Measurements from ENCODE around the gene SSC5D.

SSC5D gene

DNA sequence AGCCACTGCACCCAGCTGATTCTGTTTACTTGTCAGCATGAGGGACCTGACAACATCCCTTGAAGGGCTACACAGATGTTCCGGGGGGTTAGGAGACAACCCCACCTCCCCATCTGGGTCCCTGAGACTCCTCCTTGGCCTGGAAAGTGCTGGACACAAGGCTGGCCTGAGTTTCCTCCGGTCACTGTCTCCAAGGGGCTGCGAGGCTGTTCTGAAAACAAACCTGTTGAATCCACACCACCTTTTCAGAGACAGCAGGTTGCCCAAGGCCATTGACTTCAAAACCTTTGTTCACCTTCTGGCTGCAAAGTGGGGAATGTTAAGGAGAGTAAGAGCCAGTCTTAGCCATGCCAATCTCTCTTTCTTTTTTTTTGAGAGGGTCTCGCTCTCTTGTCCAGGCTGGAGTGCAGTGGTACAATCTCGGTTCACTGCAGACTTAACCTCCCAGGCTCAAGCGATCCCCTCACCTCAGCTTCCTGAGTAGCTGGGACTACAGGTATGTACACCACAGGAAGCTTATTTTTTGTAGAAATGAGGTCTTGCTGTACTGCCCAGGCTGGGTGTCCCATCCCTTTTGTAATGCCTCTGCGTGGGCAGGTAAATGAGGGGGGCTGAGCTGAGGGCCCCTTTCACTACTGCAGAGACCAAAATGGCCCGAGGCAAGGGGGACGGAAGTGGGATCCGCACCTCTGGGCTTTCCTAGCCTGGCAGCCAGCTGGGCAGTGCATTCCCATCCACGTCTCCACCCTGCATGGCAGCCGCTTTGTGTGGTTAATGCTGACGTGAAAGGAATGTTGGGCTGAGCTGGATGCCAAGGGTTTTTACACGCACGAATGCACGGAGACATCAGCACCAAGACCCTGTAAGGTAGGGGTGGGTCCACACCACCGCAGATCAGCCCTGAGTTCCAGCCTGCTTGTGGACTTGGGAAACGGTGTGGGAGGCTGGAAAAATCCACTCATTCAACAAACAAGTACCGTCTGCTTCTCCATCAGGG is 13.7 kb upstream of the SSC5D start:
- no peak for DNase-seq

DNA sequence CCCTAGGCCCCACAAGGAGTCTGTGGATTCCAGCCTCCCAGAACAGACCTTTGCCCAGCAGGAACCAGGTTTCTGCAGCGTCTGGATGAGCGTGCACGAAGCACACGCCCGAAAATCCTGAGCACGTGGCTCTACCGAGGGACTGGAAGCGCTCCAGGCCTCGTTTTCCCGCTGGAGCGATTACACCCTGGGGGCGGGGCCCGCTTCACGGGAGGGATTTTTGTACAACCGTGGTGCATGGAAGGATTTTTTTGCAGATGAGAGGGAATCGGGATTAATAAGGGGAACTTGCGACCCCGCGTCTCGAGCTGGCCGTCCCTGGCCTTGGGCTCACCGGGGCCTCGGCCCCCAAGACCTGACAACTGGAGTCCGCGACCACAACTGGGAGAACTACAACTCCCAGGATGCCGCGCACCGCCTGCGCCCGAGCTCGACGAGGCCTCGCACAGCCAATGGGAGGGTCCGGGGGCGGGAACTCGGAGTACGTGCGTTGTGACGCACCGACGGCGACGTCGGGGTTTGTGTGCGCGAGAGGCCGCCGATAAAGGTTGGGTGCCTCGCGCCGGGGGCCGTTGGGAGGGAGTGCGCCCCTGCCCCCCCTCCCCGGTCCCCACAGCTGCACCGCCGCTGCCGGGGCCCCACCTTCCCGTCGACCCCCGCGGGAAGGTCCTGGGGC is 12.0 kb upstream of the SSC5D start, which contains the start of gene ZNF628:
Gene ZNF628 (plus strand): TSS at position 518 of the 676 bp plus-strand sequence. CDS start 3,294 bp downstream, outside the sequence.
- peak; percentile 99 for DNase-seq

DNA sequence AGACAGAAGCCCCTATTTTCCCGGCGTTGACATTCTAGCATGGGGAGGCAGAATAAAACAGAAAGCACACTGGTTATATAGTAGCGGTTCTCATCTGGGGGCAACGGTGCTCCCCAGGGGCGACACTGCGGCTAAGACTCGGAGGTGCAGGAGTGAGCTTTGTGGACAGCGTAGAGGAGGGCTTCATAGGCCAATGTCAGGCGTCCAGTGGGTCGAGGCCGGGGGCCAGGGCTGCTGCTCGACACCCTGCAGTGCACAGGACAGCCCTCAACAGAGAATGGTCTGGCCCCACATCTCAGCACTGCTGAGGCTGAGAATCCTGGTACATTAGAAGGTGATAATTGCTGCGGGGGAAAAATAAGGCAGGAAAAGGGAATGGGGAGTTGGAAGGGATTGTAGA is 10.3 kb upstream of the SSC5D start:
- DNase-seq: no peak

DNA sequence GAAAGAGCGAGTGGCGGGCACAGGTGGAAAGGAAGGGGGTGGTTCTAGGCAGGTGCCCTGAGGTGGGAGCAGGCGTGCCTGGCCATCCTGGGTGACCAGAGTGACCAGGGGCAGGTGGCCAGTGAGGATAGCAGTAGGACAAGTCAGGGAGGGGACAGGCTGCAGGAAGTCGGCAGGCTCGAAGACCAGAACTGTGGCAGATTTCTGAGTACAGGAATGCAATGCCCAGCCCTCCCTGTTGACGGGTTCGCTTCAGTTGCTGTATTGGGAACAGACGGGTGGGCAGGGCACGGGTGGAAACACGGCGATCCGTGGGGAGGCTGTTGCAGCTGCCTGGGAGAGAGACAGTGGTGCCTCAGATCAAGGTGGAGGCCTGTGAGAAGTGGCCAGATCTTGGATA is 9.9 kb upstream of the SSC5D start:
- no peak for DNase-seq

DNA sequence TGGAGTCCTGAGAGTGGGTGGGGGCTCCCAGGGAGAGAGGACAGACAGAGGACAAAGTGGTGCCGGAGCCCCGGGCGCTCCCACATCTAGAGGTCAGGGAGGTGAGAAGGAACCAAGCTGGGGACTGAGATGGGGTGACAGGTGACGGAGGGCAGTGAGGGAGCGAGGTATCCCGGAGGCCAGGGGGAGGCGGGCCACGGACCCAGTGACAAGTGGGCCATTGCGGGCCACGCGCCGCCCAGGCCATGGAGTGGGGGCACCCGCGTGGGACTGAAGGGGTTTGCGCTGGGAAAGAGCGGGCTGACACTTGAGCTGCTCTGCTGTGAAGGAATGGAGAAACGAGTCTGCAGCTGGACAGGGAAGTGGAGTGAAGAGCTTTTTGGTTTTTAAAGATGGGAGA is 9.2 kb upstream of the SSC5D start:
- no peak for DNase-seq

DNA sequence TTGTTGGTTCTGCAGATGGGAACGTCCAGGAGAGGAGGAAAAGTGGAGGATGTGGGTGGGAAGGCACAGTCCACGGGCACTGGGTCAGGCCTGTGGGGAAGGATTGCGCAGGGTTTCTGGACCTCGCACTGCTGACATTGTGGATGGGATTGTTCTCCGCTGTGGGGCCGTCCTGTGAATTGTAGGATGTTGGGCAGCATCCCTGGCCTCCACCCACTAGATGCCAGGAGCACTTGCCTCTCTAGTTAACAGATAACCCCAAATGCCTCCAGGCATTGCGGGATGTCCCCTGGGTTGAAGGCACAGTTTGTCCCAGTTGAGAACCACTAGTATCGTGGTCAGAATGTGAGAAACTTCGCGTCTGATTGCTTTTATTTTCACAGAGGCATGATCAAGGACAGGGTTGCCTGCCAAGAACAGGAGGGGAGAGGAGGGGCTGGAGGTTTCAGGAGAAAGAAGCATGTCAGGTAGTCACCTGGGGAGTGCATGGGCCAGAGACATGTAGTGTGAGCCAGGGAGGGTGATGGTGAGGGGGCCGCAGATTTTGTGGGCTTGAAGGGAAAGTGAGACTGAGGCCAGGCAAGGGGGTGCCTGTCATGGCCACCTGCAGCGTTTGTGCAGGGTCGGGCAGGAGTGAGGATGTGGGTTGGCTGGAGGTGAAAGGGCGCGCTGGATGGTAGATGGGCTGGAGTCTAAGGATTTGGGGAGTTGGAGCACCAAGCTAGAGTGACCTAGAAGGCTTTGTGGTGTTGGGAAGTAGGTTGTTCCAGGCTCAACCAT is 8.6 kb upstream of the SSC5D start:
- no peak for DNase-seq

DNA sequence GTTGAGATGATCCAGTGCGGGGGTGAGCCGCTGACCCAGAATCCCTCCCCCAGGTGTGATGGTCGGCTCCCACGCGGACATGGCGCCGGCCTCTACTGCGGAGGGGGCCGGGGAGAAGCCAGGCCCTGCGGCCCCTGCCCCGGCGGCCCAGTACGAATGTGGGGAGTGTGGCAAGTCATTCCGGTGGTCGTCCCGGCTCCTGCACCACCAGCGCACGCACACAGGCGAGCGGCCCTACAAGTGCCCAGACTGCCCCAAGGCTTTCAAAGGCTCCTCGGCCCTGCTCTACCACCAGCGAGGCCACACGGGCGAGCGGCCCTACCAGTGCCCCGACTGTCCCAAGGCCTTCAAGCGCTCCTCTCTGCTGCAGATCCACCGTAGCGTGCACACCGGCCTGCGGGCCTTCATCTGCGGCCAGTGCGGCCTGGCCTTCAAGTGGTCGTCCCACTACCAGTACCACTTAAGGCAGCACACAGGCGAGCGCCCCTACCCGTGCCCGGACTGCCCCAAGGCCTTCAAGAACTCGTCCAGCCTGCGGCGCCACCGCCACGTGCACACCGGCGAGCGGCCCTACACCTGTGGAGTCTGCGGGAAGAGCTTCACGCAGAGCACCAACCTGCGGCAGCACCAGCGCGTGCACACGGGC is 7.0 kb upstream of the SSC5D start:
- DNase-seq: no peak

DNA sequence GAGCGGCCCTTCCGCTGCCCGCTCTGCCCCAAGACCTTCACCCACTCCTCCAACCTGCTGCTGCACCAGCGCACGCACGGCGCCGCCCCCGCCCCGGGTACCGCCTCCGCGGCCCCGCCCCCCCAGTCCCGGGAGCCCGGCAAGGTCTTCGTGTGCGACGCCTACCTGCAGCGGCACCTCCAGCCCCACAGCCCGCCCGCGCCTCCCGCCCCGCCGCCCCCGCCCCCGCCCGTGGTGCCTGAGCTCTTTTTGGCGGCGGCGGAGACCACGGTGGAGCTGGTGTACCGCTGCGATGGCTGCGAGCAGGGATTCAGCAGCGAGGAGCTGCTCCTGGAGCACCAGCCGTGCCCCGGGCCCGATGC is 6.5 kb upstream of the SSC5D start:
- no peak for DNase-seq

DNA sequence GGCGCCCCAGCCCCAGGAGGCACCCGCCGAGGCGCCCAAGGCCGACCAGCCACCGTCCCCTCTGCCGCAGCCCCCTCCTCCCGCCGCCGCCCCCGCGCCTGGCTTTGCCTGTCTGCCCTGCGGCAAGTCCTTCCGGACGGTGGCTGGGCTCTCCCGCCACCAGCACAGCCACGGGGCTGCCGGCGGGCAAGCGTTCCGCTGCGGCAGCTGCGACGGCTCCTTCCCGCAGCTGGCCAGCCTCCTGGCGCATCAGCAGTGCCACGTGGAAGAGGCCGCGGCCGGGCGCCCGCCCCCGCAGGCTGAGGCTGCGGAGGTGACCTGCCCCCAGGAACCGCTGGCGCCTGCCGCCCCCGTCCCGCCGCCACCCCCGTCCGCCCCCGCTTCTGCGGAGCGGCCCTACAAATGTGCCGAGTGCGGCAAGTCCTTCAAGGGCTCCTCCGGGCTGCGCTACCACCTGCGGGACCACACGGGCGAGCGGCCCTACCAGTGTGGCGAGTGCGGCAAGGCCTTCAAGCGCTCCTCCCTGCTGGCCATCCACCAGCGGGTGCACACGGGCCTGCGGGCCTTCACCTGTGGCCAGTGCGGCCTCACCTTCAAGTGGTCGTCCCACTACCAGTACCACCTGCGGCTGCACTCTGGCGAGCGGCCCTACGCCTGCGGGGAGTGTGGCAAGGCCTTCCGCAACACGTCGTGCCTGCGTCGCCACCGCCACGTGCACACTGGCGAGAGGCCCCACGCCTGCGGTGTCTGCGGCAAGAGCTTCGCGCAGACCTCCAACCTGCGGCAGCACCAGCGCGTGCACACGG is 5.9 kb upstream of the SSC5D start:
- DNase-seq: no peak

DNA sequence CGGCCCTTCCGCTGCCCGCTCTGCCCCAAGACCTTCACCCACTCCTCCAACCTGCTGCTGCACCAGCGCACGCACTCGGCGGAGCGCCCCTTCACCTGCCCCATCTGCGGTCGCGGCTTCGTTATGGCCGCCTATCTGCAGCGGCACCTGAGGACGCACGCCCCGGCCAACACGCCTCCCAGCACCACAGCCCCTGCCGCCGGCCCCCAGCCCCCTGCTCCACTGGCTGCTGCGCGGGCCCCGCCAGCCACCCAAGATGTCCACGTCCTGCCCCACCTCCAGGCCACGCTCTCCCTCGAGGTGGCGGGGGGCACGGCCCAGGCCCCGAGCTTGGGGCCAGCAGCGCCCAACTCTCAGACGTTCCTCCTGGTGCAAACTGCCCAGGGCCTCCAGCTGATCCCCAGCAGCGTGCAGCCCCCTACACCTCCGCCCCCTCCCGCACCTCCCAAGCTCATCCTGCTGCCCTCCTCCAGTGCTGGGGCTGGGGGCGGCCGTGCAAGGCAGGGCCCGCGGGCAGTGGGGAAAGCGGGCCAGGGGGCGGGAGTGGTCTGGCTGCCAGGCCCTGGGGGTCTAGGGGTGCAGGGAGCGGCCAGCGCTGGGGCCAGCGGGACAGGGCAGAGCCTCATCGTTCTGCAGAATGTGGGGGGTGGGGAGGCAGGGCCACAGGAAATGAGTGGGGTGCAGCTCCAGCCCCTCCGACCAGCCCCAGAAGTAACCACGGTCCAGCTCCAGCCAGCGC is 5.1 kb upstream of the SSC5D start:
- no peak for DNase-seq

DNA sequence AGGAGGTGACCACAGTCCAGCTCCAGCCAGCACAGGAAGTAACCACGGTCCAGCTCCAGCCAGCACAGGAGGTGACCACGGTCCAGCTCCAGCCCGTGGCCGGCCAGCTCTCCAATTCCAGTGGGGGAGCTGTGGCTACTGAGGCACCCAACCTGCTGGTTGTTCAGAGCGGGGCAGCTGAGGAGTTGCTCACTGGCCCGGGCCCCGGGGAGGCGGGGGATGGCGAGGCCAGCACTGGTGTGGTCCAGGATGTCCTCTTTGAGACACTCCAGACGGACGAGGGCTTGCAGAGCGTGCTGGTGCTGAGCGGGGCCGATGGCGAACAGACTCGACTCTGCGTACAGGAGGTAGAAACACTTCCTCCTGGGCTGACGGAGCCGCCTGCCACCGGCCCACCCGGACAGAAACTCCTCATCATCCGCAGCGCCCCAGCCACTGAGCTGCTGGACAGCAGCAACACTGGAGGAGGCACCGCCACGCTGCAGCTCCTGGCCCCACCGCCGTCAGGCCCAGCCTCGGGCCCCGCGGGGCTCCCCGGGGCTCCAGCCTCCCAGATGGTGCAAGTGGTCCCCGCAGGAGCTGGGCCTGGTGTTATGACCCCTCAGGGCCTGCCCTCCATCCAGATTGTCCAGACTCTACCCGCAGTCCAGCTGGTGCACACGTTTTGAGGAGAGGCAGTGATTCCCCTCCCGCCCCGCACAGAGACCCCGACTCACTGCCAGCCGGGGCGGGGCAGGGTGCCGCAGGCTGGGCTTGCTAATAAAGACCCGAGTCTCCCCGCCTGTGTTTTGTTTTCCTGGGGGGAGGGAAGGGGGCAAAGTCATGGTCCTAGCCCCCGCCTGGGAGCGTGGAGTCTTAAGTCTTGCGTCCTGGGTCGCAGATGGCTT is 4.3 kb upstream of the SSC5D start:
- no peak for DNase-seq

DNA sequence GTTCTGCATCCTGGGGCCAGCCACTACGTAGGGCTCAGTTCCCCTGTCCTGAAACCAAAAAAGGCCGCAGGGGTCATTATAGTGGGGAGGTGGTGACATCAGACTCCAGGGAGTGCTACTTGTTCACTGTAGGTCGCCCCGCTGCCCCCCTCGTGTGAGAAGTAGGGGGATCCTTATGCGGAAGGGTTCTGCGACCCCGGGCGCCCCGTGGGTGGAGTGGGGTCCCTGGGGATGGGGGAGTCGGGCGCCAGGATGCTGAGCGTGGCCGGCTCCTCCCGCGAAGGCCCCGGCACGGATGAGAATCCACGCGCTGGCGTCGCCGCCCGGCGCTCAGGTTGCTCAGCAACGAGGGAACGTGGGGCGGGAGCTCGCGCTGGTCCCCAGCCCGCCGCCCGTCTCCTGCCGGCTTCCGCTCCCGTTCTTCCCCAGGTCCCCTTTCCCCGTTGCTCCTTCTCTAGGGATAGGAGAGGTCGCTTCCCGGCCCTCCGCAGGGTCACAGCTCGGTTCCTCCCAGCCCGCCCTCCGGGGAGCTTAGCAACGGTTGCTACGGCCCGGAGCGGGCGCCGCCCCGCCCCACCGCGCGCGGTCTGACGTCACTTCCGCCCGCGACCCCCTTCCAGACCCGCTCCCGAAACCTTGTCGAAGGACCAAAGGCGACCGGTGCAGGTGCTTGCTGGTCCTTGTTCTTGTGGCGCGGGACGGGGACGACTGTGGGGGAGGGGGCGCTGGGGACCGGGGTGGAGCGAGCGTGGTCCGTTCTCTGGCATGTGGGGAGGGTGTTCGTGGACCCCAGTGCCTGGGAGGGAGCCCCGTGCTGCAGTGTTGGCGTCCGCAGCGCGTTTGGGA is 3.4 kb upstream of the SSC5D start, which contains the start of gene NAT14:
Gene NAT14 (plus strand): TSS at position 596 of the 846 bp plus-strand sequence. CDS start 521 bp downstream, outside the sequence.
- peak; percentile 66 for DNase-seq

DNA sequence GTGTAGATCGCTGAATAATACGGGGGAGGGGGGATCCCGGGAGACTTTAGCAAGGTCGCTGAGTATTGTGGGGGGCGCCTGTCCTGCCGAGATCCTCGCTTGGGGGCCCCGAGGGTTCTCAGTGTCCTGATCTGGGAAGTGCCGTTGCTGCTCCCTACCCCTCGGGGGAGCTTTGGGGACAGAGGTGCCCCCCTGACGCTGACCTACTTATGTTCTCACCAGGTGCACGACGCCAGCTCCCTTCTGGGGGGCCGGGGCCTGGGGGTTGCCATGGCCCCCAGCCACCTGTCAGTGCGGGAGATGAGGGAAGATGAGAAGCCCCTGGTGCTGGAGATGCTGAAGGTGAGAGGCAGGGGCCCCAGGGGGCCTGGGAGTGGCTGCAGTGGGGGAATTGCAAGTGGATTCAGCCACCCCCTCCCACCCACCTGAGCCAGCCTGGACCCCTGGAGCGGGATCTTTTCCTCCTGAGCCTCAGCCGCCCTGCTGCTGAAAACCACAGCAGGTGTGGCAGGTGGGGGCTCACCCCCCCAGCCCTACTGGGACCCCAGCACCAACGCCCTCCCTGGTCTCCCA is 2.7 kb upstream of the SSC5D start:
- no peak for DNase-seq

DNA sequence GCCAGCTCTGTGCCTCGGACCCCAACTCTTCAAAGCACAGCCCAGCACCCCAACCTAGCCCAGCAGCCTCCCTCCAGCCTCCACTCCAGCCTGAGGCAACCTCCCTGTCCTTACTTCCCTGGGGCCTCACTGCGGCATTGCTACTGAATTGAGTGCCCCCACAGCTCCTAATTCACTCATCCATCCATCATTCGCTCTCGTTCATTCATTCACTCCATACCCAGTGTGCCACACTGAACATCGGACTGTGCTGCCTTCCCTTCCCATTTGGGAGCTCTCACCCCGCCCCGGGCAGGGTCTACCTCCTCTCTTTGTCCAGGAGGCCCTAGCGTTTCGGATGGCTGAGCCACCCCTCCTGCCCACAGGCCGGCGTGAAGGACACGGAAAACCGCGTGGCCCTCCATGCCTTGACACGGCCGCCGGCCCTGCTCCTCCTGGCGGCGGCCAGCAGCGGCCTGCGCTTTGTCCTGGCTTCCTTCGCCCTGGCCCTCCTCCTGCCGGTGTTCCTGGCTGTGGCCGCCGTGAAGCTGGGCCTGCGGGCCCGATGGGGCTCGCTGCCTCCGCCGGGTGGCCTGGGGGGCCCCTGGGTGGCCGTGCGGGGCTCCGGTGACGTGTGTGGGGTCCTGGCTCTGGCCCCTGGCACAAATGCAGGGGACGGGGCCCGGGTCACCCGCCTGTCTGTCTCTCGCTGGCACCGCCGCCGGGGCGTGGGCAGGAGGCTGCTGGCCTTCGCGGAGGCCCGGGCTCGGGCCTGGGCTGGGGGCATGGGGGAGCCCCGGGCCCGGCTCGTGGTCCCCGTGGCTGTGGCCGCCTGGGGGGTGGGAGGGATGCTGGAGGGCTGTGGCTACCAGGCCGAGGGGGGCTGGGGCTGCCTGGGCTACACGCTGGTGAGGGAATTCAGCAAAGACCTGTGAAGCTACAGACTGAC is 1.9 kb upstream of the SSC5D start:
- DNase-seq: no peak

DNA sequence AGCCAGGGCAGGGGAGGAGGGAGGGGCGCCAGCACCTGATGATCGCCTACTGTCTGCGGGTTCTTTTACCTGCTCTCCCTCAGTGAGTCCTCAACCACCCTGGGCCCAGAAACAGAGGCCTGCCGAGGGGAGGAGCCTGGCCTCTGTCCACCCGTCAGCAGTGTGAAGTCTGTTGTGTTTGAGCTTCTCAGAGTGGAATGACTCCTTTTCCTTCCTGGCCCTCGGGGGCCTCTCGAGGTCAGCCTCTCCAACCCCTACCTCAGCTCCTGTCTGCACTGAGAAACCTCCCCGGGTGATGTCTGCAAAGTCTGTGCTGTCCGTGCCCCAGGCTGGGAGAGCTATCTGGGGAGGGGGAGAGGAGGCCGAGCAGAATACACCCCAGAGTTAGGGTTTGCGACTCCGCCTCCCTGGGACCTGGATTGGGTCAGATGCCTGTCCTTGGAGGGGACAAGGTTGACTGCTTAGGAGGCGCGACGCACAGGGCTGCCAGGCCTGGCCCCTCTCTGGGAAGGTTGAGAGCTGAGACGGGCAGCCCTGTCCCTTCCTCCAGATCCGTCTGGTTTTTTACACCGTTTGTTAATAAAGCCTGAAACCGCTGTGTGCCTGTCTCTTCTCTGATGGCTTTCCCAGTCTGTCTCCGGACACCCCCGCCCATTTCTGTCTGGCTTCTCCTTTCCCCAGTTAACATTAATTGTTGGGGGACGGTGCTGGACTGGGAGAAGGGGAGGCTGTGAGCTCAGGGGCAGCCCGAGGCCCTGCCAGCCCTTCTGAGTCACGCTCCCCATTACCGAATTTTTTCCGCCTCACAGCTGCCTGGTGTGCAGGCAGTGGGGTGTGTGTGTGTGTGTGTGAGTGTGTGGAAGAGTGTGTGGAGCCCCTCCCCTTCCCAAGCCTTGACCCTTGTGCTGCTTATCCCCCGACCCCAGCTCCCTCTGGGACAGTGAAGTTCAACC is 989 bp upstream of the SSC5D start:
- DNase-seq: no peak

Measured in RPMI8226 (cell line).